Measurements from ENCODE around the gene IQGAP3. TPM values are rescaled to one million over a fixed set of nuclear protein-coding genes. Genes with fewer than 3 reads are reported as not detected.

The IQGAP3 gene
- total and polyA plus RNA-seq, 2 donors (not counting 1 experiment from before 2014, with no cell fraction given), result 0.07 to 0.12 TPM

- WGBS (ENCODE audit: insufficient coverage), result 36% methylated on average over 5 of the region's 6 CpGs
- peaks cover 22 to 28% of the 10 kb centered on the region in 2 donors for H3K4me1 ChIP-seq (ENCODE audit: control insufficient read depth in 2 of 2, insufficient read depth in 2 of 2, low read length in 2 of 2)
- H3K4me2 ChIP-seq (replicated peaks; ENCODE audit: low read depth, low read length, poor library complexity, severe bottlenecking), result no peak overlapping the region
- H3K27ac Mint-ChIP-seq, result no peak overlapping the region
- no peaks in the 10 kb centered on the region for H4K20me1 ChIP-seq (ENCODE audit: control insufficient read depth, insufficient read depth, low read length, poor library complexity, severe bottlenecking)
- peaks cover 24% of the 10 kb centered on the region for H3K4me1 Mint-ChIP-seq
- H3K4me3 ChIP-seq (ENCODE audit: control extremely low read depth in 1 of 5, extremely low read depth in 1 of 5, insufficient read depth in 1 of 5, low read depth in 2 of 5, low read length in 4 of 5), result no peak overlapping the region
- TF ChIP-seq, protein P1, sequence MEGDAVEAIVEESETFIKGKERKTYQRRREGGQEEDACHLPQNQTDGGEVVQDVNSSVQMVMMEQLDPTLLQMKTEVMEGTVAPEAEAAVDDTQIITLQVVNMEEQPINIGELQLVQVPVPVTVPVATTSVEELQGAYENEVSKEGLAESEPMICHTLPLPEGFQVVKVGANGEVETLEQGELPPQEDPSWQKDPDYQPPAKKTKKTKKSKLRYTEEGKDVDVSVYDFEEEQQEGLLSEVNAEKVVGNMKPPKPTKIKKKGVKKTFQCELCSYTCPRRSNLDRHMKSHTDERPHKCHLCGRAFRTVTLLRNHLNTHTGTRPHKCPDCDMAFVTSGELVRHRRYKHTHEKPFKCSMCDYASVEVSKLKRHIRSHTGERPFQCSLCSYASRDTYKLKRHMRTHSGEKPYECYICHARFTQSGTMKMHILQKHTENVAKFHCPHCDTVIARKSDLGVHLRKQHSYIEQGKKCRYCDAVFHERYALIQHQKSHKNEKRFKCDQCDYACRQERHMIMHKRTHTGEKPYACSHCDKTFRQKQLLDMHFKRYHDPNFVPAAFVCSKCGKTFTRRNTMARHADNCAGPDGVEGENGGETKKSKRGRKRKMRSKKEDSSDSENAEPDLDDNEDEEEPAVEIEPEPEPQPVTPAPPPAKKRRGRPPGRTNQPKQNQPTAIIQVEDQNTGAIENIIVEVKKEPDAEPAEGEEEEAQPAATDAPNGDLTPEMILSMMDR (IDR thresholded peaks at IDR 0.05), result peak; percentile 80
- no peak for TF ChIP-seq EZH2 (IDR thresholded peaks at IDR 0.05; ENCODE audit: borderline replicate concordance, insufficient read depth, low read depth, low read length, poor library complexity, severe bottlenecking)
- H3K27me3 Mint-ChIP-seq, result peaks cover 10% of the 10 kb centered on the region
- H3K4me3 Mint-ChIP-seq, result no peak overlapping the region
- ChIA-PET POLR2A (interaction anchor here (1.3 to 1.8 kb wide), 2 partner anchors 18 to 128 kb away, joined by 5 to 8 read pairs; partner anchors contain the start of gene NAXE), CTCF (interaction anchor here (0.6 to 7.8 kb wide), 34 partner anchors 8 to 243 kb away, joined by 3 to 126 read pairs (median 6); partner anchors contain the start of genes GPATCH4, IQGAP3, MEF2D and NAXE)
- H2AFZ ChIP-seq (ENCODE audit: insufficient read depth, low read depth, low read length, poor library complexity, severe bottlenecking), result no peak overlapping the region
- DNase-seq, result peak; percentile 75
- H3K79me2 ChIP-seq (ENCODE audit: control insufficient read depth, insufficient read depth, low read length), result peaks cover 1% of the 10 kb centered on the region
- H3K27ac ChIP-seq (ENCODE audit: low read length in 2 of 2), result no peak overlapping the region
- no peaks in the 10 kb centered on the region for H3K36me3 ChIP-seq (replicated peaks in 1 of 2; ENCODE audit: control extremely low read depth in 1 of 2, control insufficient read depth in 1 of 2, extremely low read depth in 1 of 2, insufficient read depth in 2 of 2, low read length in 1 of 2)
- no peaks in the 10 kb centered on the region for H3K9me3 ChIP-seq (ENCODE audit: control extremely low read depth in 1 of 3, control insufficient read depth in 2 of 3, insufficient read depth in 1 of 3, low read length in 2 of 3)
- peak; percentile 61 for ATAC-seq (ENCODE audit: low read depth)
- peaks cover 0 to 10% (median 3%) of the 10 kb centered on the region in 4 experiments for H3K27me3 ChIP-seq (replicated peaks in 1 of 4; ENCODE audit: control extremely low read depth in 1 of 4, control insufficient read depth in 3 of 4, insufficient read depth in 4 of 4, low read length in 3 of 4)
- no peaks in the 10 kb centered on the region for H3K9me3 Mint-ChIP-seq (ENCODE audit: insufficient read depth)
- no peak overlapping the region for H3K9ac ChIP-seq (ENCODE audit: low read length)
- intact Hi-C loops (cut with micrococcal nuclease), result loop anchor here (1.0 to 5.0 kb wide), 6 partner anchors 25 to 162 kb away; partner anchors contain the start of genes IQGAP3 and MEF2D
Observed at GRCh38 chr1:156608981-156609380, 36.6 kb upstream of the IQGAP3 start.

DNA sequence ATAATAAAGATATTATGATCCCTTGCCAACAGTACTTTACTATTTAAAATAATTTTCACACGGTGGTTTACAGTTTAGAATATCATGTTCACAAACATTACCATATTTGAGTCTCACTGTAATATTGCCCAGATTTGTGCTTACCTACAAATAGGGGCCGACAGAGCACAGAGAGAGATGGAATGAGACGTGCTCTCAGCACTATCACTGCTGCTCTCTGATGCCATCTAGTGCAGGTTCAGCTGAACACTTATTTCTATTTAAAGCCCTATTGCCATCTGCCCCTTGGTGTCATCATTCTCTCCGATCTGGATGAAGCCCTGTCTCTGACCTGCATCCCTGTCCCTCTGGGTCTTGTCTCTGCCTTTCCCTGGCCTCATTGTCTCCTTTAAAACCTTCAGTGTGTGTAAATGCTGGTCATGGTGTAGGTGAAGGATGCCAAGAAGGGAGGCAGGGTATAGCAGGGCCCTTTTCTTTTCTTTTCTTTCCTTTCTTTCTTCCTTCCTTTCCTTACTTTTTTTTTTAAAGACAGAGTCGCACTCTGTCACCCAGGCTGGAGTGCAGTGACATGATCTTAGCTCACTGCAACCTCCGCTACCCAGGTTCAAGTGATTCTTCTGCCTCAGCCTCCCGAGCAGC lies 35.8 kb upstream of the IQGAP3 start:
- CTCF ChIA-PET, result interaction anchor here (0.6 to 7.8 kb wide), 33 partner anchors 9 to 242 kb away, joined by 3 to 126 read pairs (median 6); partner anchors contain the start of genes GPATCH4, IQGAP3, MEF2D and NAXE
- Mint-ChIP-seq H3K9me3 (ENCODE audit: insufficient read depth) (no peaks in the 10 kb centered on the region), H3K4me3 (peak overlapping the region; percentile 71), H3K27me3 (peaks cover 10% of the 10 kb centered on the region), H3K4me1 (peaks cover 26% of the 10 kb centered on the region), H3K27ac (peak overlapping the region; percentile 81)
- intact Hi-C loops (cut with micrococcal nuclease), result loop anchor here (1.0 to 5.0 kb wide), 6 partner anchors 24 to 161 kb away; partner anchors contain the start of genes IQGAP3 and MEF2D
- H3K4me2 ChIP-seq (replicated peaks; ENCODE audit: low read depth, low read length, poor library complexity, severe bottlenecking), result peak overlapping the region; percentile 59
- no peaks in the 10 kb centered on the region for H3K36me3 ChIP-seq (replicated peaks in 1 of 2; ENCODE audit: control extremely low read depth in 1 of 2, control insufficient read depth in 1 of 2, extremely low read depth in 1 of 2, insufficient read depth in 2 of 2, low read length in 1 of 2)
- 23% methylated on average over 5 of the region's 7 CpGs for WGBS (ENCODE audit: insufficient coverage)
- peaks cover 0 to 10% (median 3%) of the 10 kb centered on the region in 4 experiments for H3K27me3 ChIP-seq (replicated peaks in 1 of 4; ENCODE audit: control extremely low read depth in 1 of 4, control insufficient read depth in 3 of 4, insufficient read depth in 4 of 4, low read length in 3 of 4)
- TF ChIP-seq, protein P1 (IDR thresholded peaks at IDR 0.05), result peak; percentile 80
- TF ChIP-seq EZH2 (IDR thresholded peaks at IDR 0.05; ENCODE audit: borderline replicate concordance, insufficient read depth, low read depth, low read length, poor library complexity, severe bottlenecking), result no peak
- no peak overlapping the region for H3K9ac ChIP-seq (ENCODE audit: low read length)
- DNase-seq (peak; percentile 86), ATAC-seq (ENCODE audit: low read depth) (peak; percentile 81)
- no peak overlapping the region for H3K27ac ChIP-seq (ENCODE audit: low read length in 2 of 2)
- POLR2A ChIA-PET, result interaction anchor here (1.0 to 1.8 kb wide), 5 partner anchors 17 to 127 kb away, joined by 5 to 8 read pairs (median 6); partner anchors contain the start of genes MEF2D, NAXE and TTC24
- no peaks in the 10 kb centered on the region for H4K20me1 ChIP-seq (ENCODE audit: control insufficient read depth, insufficient read depth, low read length, poor library complexity, severe bottlenecking)
- H3K9me3 ChIP-seq (ENCODE audit: control extremely low read depth in 1 of 3, control insufficient read depth in 2 of 3, insufficient read depth in 1 of 3, low read length in 2 of 3), result no peaks in the 10 kb centered on the region
- peaks cover 22 to 28% of the 10 kb centered on the region in 2 donors for H3K4me1 ChIP-seq (ENCODE audit: control insufficient read depth in 2 of 2, insufficient read depth in 2 of 2, low read length in 2 of 2)
- H2AFZ ChIP-seq (ENCODE audit: insufficient read depth, low read depth, low read length, poor library complexity, severe bottlenecking), result no peak overlapping the region
- no peak overlapping the region for H3K4me3 ChIP-seq (ENCODE audit: control extremely low read depth in 1 of 5, extremely low read depth in 1 of 5, insufficient read depth in 1 of 5, low read depth in 2 of 5, low read length in 4 of 5)
- H3K79me2 ChIP-seq (ENCODE audit: control insufficient read depth, insufficient read depth, low read length), result peaks cover 6% of the 10 kb centered on the region
